Colonic mucosa (tissue), 4 donors: ENCODE data around the gene FGR. TPM values are rescaled to one million over a fixed set of nuclear protein-coding genes. Genes with fewer than 3 reads are reported as not detected.
A peak's percentile ranks its signal among the peaks of the same experiment; 100 is the strongest.

ENCODE experiments used
- DNase-seq: peaks from one replicate; pipeline ENCODE4 v3.0.0-alpha.2; 2020
- H3K27ac ChIP-seq: fragments of 200-600 bp; one replicate; pipeline ENCODE4 v1.8.0; 2021
- H3K27me3 ChIP-seq: fragments of 200-600 bp; one replicate; pipeline ENCODE4 v1.8.0; 2021
- H3K36me3 ChIP-seq: fragments of 200-600 bp; one replicate; pipeline ENCODE4 v1.8.0; 2021
- H3K4me1 ChIP-seq: fragments of 200-600 bp; one replicate; pipeline ENCODE4 v1.8.0; 2021; ENCODE audit warnings: mild to moderate bottlenecking
- H3K4me3 ChIP-seq: fragments of 200-600 bp; one replicate; pipeline ENCODE4 v1.8.0; 2021
- H3K9ac ChIP-seq, 2 donors: one replicate each; pipeline ENCODE4 v1.7.0; 2013; ENCODE audit warnings: control low read depth in 2 of 2, low read depth in 2 of 2, low read length in 2 of 2
- H3K9me3 ChIP-seq: fragments of 200-600 bp; one replicate; pipeline ENCODE4 v1.8.0; 2021
- intact Hi-C: fragments of 100-400 bp; cut with DNase I; formaldehyde crosslinking; loops from one replicate; pipeline ENCODE4 v1.14.1; 2022
- total RNA-seq, 2 donors: library from RNA; stranded (reverse); fragmentation: NEBNext Ultra II Directional in 1 of 2; extraction: Animal tissue kit (Norgen Biotek cat#: 25700) in 1 of 2; gene quantifications; one replicate each; pipeline ENCODE4 v1.2.1, GENCODE V29; 2021
- TF ChIP-seq, protein P1 (sequence below): fragments of 200-600 bp; IDR thresholded peaks from one replicate; pipeline ENCODE4 v1.8.0; 2022; ENCODE audit warnings: antibody characterized with exemption, mild to moderate bottlenecking
- donor health status: healthy.
- donor health status: DM: no; HTN: no; CAD: no.
- donor health status: DM: no; HTN: no; CAD: no.

The FGR gene
- total RNA-seq, 2 donors from 2014 or later, result 1.4 to 2.0 TPM

DNA sequence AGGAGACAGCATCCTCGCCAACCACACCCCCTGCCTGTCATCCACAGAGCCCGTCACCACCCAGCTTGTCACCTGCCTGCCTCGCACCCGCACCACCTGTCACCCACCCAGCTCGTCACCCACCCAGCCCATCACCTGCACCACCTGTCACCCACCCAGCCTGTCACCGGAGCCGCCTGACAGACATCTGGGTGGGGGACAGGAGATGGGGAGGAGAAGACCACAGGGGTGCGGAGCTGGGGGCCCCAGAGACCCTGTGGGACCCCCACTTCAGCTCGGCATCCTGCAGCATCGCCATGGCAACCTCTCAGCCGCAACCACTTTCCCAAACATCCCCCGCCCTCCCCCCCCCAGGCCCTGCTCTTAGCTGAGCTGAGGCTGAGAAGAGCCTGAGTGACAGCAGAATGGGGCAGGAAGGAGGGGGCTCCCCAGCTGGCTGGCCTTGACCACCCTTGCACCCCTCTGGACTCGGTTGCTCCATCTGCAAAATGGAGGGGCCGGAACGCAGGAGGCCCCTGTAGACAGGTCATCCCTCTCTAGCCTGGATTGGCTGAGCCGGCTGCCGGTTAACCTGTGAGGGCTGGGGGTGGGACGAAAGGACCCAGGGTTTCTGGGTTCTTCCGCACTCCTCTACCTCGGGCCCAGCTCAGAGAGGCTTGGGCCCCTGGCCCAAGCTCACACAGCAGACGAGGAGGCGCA is 42.6 kb downstream of the FGR start:
- Histone ChIP-seq H3K9me3 (no peaks in the 10 kb centered on the region), H3K4me3 (no peak overlapping the region), H3K36me3 (no peaks in the 10 kb centered on the region), H3K27ac (no peak overlapping the region), H3K9ac (no peak overlapping the region), H3K4me1 (peaks cover 14% of the 10 kb centered on the region), H3K27me3 (no peaks in the 10 kb centered on the region)
- no peak for DNase-seq
- TF ChIP-seq, protein P1, sequence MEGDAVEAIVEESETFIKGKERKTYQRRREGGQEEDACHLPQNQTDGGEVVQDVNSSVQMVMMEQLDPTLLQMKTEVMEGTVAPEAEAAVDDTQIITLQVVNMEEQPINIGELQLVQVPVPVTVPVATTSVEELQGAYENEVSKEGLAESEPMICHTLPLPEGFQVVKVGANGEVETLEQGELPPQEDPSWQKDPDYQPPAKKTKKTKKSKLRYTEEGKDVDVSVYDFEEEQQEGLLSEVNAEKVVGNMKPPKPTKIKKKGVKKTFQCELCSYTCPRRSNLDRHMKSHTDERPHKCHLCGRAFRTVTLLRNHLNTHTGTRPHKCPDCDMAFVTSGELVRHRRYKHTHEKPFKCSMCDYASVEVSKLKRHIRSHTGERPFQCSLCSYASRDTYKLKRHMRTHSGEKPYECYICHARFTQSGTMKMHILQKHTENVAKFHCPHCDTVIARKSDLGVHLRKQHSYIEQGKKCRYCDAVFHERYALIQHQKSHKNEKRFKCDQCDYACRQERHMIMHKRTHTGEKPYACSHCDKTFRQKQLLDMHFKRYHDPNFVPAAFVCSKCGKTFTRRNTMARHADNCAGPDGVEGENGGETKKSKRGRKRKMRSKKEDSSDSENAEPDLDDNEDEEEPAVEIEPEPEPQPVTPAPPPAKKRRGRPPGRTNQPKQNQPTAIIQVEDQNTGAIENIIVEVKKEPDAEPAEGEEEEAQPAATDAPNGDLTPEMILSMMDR, result no peak
- intact Hi-C loops, result no loop called here

DNA sequence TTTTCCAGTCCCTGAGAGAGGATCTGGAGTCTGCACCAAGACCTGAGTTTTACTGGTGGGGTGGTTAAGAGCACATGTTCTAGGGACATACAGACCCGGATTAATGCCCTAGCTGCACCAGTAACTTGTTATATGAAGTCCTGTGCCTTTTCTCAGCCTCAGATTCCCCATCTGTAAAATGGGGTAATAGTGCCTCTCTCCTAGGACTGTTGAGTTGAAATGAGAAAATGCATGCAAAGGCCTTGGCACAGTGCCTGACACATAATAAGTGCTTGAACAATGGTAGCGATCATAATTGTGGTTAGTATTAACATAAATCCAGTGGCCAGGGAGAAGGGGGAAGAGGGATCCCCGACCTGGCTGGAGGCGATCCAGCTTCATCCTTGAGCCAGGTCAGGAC is 43.4 kb downstream of the FGR start:
- DNase-seq, result no peak
- no peaks in the 10 kb centered on the region for H3K27me3 ChIP-seq
- H3K4me3 ChIP-seq, result no peak overlapping the region
- intact Hi-C loops, result no loop called here
- peaks cover 14% of the 10 kb centered on the region for H3K4me1 ChIP-seq
- no peaks in the 10 kb centered on the region for H3K36me3 ChIP-seq
- no peaks in the 10 kb centered on the region for H3K9me3 ChIP-seq
- TF ChIP-seq, protein P1, result no peak
- no peak overlapping the region for H3K27ac ChIP-seq
- no peak overlapping the region for H3K9ac ChIP-seq

DNA sequence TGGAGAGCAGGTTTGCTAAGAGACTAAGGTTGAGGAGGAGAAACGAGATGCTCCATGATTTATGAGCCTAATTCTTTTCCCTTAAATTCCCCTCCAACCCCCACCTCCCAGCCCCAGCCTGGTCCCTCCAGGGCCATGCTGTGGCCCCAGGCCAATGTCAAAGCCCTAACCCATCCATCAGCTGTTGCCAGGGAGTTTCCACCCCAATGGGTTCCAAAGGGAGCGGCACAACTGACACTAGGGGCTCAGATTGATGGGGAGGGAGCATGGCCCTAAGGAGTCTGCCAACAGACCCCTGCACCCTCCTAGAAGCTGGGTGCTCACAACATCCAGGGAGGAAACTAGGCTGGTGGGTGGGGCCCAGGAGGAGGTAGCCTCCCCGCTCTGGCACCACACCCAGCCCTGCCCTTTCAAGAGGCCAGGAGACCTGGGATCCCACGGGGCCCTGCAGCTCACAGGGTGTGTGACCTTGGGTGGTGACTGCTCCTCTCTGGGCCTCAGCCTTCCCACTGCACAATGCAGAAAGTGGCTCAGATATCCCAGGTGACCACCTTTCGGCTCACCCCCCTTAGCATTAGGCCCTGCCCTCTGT is 44.0 kb downstream of the FGR start:
- DNase-seq, result peak; percentile 83
- peaks cover 14% of the 10 kb centered on the region for H3K4me1 ChIP-seq
- no peak overlapping the region for H3K4me3 ChIP-seq
- no peak overlapping the region for H3K9ac ChIP-seq
- intact Hi-C loops, result no loop called here
- H3K36me3 ChIP-seq, result no peaks in the 10 kb centered on the region
- H3K27me3 ChIP-seq, result no peaks in the 10 kb centered on the region
- no peak overlapping the region for H3K27ac ChIP-seq
- TF ChIP-seq, protein P1, result no peak
- no peaks in the 10 kb centered on the region for H3K9me3 ChIP-seq

DNA sequence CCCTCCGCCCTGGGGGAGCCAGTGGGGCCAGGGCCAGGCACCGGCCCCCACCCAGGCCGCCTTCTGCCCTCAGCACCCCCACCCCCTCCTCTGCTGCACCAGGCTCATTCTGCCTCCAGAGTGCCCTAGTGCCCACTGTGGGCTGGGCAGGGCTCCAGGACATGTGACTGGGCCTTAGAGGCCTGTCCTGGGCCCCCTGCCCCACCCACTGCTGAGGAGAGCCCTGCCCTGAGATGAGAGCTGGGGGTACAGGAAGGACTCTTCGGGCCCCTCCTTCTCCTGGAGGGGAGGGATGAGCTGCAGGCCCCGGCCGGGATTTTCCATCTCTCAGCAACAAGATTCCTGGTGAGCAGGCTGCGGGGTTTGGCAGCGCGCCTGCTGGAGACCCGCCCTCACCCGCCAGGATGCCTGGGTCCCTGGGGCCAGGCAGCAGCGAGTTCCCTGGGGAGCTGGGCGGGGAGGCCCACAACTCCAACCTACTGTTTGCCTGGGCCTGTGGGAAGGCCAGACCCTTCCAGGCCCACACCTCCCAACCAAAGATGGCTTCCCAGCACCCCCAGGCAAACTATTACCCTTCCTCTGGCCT is 45.1 kb downstream of the FGR start:
- DNase-seq, result no peak
- no peak overlapping the region for H3K27ac ChIP-seq
- H3K4me1 ChIP-seq, result peaks cover 14% of the 10 kb centered on the region
- TF ChIP-seq, protein P1, result no peak
- no peaks in the 10 kb centered on the region for H3K9me3 ChIP-seq
- H3K4me3 ChIP-seq, result no peak overlapping the region
- no peaks in the 10 kb centered on the region for H3K27me3 ChIP-seq
- no peak overlapping the region for H3K9ac ChIP-seq
- intact Hi-C loops, result no loop called here
- no peaks in the 10 kb centered on the region for H3K36me3 ChIP-seq

DNA sequence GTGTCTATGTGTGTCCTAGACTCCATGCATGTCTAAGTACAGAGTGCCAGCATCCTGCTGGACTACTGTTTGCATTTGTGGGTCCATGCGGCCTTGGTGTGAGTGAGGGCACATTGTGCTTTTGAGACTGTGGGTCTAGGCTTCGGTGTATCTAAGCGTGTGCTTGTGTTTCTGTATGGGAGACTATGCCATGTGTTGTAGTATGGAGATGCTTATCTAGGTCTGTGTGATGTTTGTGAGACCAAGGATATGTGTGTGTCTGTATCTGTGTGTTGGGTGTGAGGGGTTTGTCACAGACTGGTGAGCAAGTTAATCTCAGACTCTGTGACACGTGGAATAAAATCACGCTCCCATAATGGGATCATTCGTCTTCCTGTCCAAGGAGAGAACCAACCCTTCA is 45.5 kb downstream of the FGR start:
- intact Hi-C loops, result no loop called here
- no peaks in the 10 kb centered on the region for H3K36me3 ChIP-seq
- no peaks in the 10 kb centered on the region for H3K27me3 ChIP-seq
- H3K9me3 ChIP-seq, result no peaks in the 10 kb centered on the region
- no peak overlapping the region for H3K4me3 ChIP-seq
- no peak overlapping the region for H3K27ac ChIP-seq
- TF ChIP-seq, protein P1, result no peak
- no peak overlapping the region for H3K9ac ChIP-seq
- DNase-seq, result no peak
- peaks cover 14% of the 10 kb centered on the region for H3K4me1 ChIP-seq
